Breast epithelium (tissue), 4 donors: ENCODE data around the gene TPCN2. TPM values are rescaled to one million over a fixed set of nuclear protein-coding genes. Genes with fewer than 3 reads are reported as not detected.

Experiments used
- DNase-seq, 2 donors: peaks; one replicate each; pipeline ENCODE4 v3.0.0-alpha.2; 2019; ENCODE audit warnings: low spot score in 2 of 2
- H3K27ac ChIP-seq, 2 donors: fragments of 200-600 bp; sonication (generic) in 1 of 2; one replicate each; pipeline ENCODE4 v1.5.1; 2016 to 2019; ENCODE audit warnings: mild to moderate bottlenecking in 1 of 2
- H3K27me3 ChIP-seq, 2 donors: fragments of 200-600 bp; sonication (generic) in 1 of 2; one replicate each; pipeline versions ENCODE4 v1.5.1 to v1.6.0; 2017 to 2019; ENCODE audit warnings: control low read depth in 1 of 2, mild to moderate bottlenecking in 1 of 2
- H3K36me3 ChIP-seq: fragments of 200-600 bp; one replicate; pipeline ENCODE4 v1.5.1; 2019
- H3K4me1 ChIP-seq, 2 donors: fragments of 200-600 bp; sonication (generic); one replicate each; pipeline ENCODE4 v1.5.1; 2016 to 2019; ENCODE audit warnings: control low read depth in 1 of 2
- H3K4me3 ChIP-seq, 3 donors: fragments of 200-600 bp; sonication (generic); 1 replicate in 2 of 3; 2 replicates in 1 of 3; pipeline ENCODE4 v1.5.1; 2016 to 2019; ENCODE audit warnings: mild to moderate bottlenecking in 3 of 3, moderate library complexity in 2 of 3
- H3K9me3 ChIP-seq, 2 donors: fragments of 200-600 bp; sonication (generic) in 1 of 2; one replicate each; pipeline ENCODE4 v1.5.1; 2016 to 2019; ENCODE audit warnings: control low read depth in 1 of 2
- CTCF ChIP-seq, 3 donors: fragments of 450-650 bp; IDR thresholded peaks; one replicate each; pipeline ENCODE4 v1.5.1; 2016 to 2017; ENCODE audit warnings: antibody characterized with exemption in 3 of 3, mild to moderate bottlenecking in 3 of 3, moderate library complexity in 3 of 3
- POLR2A ChIP-seq: fragments of 450-650 bp; IDR thresholded peaks from one replicate; pipeline ENCODE4 v1.6.1; 2016; ENCODE audit warnings: antibody characterized with exemption, mild to moderate bottlenecking, moderate library complexity
- POLR2AphosphoS5 ChIP-seq, 3 donors: sonication (generic); formaldehyde crosslinking; IDR thresholded peaks; one replicate each; pipeline ENCODE4 v1.6.1; 2017; ENCODE audit warnings: antibody characterized with exemption in 3 of 3
- intact Hi-C: fragments of 100-400 bp; cut with DNase I; formaldehyde crosslinking; loops from one replicate; pipeline ENCODE4 v1.15.1; 2023; ENCODE audit warnings: low total_unique reads
- total RNA-seq, 3 donors: library from RNA; depleted of rRNA; stranded (reverse); fragments of >200 nt; gene quantifications; one replicate each; pipeline ENCODE4 v1.1.0, GENCODE V29; 2016

TPCN2 gene
- total RNA-seq, 3 donors from 2014 or later, result 13.0 to 18.0 (median 13.8) TPM

DNA sequence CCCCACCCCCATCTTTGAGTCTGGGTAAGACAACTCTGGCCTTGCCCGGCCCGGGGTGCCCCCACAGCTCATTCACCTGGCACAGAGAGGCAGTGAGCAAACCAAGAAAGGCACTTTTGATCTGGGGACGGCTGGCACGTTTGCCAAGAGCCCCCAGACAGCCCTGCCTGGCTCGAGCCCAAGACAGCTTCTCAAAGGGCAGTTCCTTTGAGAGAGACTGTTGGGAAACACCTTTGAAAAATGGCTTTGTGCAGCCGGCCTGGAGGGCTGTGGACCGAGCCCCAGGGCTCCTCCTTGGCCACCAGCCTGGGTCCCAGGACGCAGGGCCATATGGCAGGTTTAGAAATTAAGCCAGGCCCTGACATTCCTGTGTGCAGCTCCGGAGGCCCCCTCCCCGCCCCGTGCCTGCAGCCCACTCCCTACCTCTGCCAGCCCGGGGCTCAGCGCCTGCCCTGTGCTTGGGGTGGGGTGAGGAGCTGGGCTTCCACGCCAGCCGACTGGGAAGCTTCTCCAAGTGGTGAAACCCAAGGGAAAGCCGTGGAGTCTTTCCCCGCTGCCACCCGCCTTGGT lies 56.8 kb downstream of the TPCN2 start:
- DNase-seq, result no peak
- H3K4me1 ChIP-seq, result peaks cover 0 to 3% of the 10 kb centered on the region in 2 donors
- intact Hi-C loops, result no loop called here
- TF ChIP-seq POLR2AphosphoS5 (IDR thresholded peaks at IDR 0.05) (no peak), CTCF (IDR thresholded peaks at IDR 0.05) (no peak), POLR2A (no peak)
- no peaks in the 10 kb centered on the region for H3K36me3 ChIP-seq
- no peaks in the 10 kb centered on the region for H3K27me3 ChIP-seq
- H3K4me3 ChIP-seq, result peak overlapping the region in 1 of 3 donors; percentile 37
- no peaks in the 10 kb centered on the region for H3K9me3 ChIP-seq
- peak overlapping the region; percentile 80 to 90 for H3K27ac ChIP-seq

- H3K4me1 ChIP-seq, result peaks cover 0 to 3% of the 10 kb centered on the region in 2 donors
- H3K27me3 ChIP-seq, result no peaks in the 10 kb centered on the region
- peak overlapping the region; percentile 80 to 90 for H3K27ac ChIP-seq
- no peaks in the 10 kb centered on the region for H3K36me3 ChIP-seq
- TF ChIP-seq CTCF (IDR thresholded peaks at IDR 0.05) (no peak), POLR2A (no peak), POLR2AphosphoS5 (IDR thresholded peaks at IDR 0.05) (no peak)
- H3K4me3 ChIP-seq, result peak overlapping the region in 1 of 3 donors; percentile 37
- peak; percentile 56 to 83 for DNase-seq
- intact Hi-C loops, result no loop called here
- no peaks in the 10 kb centered on the region for H3K9me3 ChIP-seq
These were observed 57.5 kb downstream of the TPCN2 start for GRCh38 chr11:69106031-69106811.

DNA sequence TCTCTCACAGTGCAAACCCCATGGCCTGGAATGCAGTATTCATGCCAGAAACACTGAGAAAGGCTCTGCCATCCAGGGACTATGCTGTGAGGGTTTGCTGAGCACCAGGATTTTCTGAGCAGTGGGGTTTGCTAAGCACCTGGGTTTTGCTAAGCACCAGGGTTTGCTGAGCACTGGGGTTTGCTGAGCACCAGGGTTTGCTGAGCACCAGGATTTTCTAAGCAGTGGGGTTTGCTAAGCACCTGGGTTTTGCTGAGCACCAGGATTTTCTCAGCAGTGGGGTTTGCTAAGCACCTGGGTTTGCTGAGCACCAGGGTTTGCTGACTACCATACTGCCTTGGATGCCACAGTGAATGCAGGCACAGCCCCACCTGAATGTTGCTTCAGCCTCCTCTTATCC lies 58.7 kb downstream of the TPCN2 start:
- H3K4me1 ChIP-seq, result peaks cover 0 to 3% of the 10 kb centered on the region in 2 donors
- TF ChIP-seq POLR2AphosphoS5 (IDR thresholded peaks at IDR 0.05) (no peak), POLR2A (no peak), CTCF (IDR thresholded peaks at IDR 0.05) (no peak)
- H3K4me3 ChIP-seq, result no peak overlapping the region
- no peak for DNase-seq
- no peaks in the 10 kb centered on the region for H3K9me3 ChIP-seq
- no peaks in the 10 kb centered on the region for H3K27me3 ChIP-seq
- intact Hi-C loops, result no loop called here
- peak overlapping the region in 1 of 2 donors; percentile 90 for H3K27ac ChIP-seq
- no peaks in the 10 kb centered on the region for H3K36me3 ChIP-seq

- Histone ChIP-seq H3K4me1 (peaks cover 0 to 3% of the 10 kb centered on the region in 2 donors), H3K4me3 (no peak overlapping the region), H3K27me3 (no peaks in the 10 kb centered on the region), H3K9me3 (no peaks in the 10 kb centered on the region), H3K36me3 (no peaks in the 10 kb centered on the region), H3K27ac (no peak overlapping the region)
- intact Hi-C loops, result no loop called here
- TF ChIP-seq POLR2AphosphoS5 (IDR thresholded peaks at IDR 0.05), result no peak
- no peak for TF ChIP-seq CTCF (IDR thresholded peaks at IDR 0.05)
- no peak for TF ChIP-seq POLR2A
- DNase-seq, result no peak
These were observed 59.3 kb downstream of the TPCN2 start for GRCh38 chr11:69108030-69108429.

- TF ChIP-seq POLR2A, result no peak
- TF ChIP-seq CTCF (IDR thresholded peaks at IDR 0.05), result no peak
- TF ChIP-seq POLR2AphosphoS5 (IDR thresholded peaks at IDR 0.05), result no peak
- H3K4me1 ChIP-seq, result peaks cover 0 to 3% of the 10 kb centered on the region in 2 donors
- no peaks in the 10 kb centered on the region for H3K27me3 ChIP-seq
- intact Hi-C loops, result no loop called here
- no peak overlapping the region for H3K4me3 ChIP-seq
- no peak for DNase-seq
- no peaks in the 10 kb centered on the region for H3K9me3 ChIP-seq
- no peak overlapping the region for H3K27ac ChIP-seq
- H3K36me3 ChIP-seq, result no peaks in the 10 kb centered on the region
These were observed 59.8 kb downstream of the TPCN2 start for GRCh38 chr11:69108559-69108958.
